ENCODE measurements around the gene ELOVL5. TPM values are rescaled to one million over a fixed set of nuclear protein-coding genes. Genes with fewer than 3 reads are reported as not detected.

Gene ELOVL5
- total RNA-seq, 1 donor from 2014 or later: 67.1 TPM

- TF ChIP-seq CTCF (IDR thresholded peaks at IDR 0.05; ENCODE audit: unreplicated experiment): no peak
- Mint-ChIP-seq H3K27me3 (no peaks in the 10 kb centered on the region), H3K4me3 (ENCODE audit: low read depth) (no peak overlapping the region), H3K4me1 (ENCODE audit: low read depth) (peaks cover 13% of the 10 kb centered on the region), H3K27ac (no peak overlapping the region), H3K36me3 (ENCODE audit: insufficient read depth) (peaks cover 7% of the 10 kb centered on the region), H3K9me3 (ENCODE audit: low read depth) (no peaks in the 10 kb centered on the region)
- no peak for DNase-seq (ENCODE audit: low spot score, unreplicated experiment)
Measured at GRCh38 chr6:53284901-53285300, 63.8 kb downstream of the ELOVL5 start.

GRCh38 chr6:53282741-53283140 is 66.0 kb downstream of the ELOVL5 start:
- DNase-seq (ENCODE audit: low spot score, unreplicated experiment): no peak
- no peak for TF ChIP-seq CTCF (IDR thresholded peaks at IDR 0.05; ENCODE audit: unreplicated experiment)
- H3K36me3 Mint-ChIP-seq (ENCODE audit: insufficient read depth): peaks cover 5% of the 10 kb centered on the region
- H3K27ac Mint-ChIP-seq: no peak overlapping the region
- H3K4me3 Mint-ChIP-seq (ENCODE audit: low read depth): no peak overlapping the region
- H3K4me1 Mint-ChIP-seq (ENCODE audit: low read depth): peaks cover 16% of the 10 kb centered on the region
- no peaks in the 10 kb centered on the region for H3K9me3 Mint-ChIP-seq (ENCODE audit: low read depth)
- H3K27me3 Mint-ChIP-seq: no peaks in the 10 kb centered on the region

- no peak for DNase-seq (ENCODE audit: low spot score, unreplicated experiment)
- TF ChIP-seq CTCF (IDR thresholded peaks at IDR 0.05; ENCODE audit: unreplicated experiment): no peak
- Mint-ChIP-seq H3K4me1 (ENCODE audit: low read depth) (peaks cover 11% of the 10 kb centered on the region), H3K27ac (no peak overlapping the region), H3K4me3 (ENCODE audit: low read depth) (no peak overlapping the region), H3K36me3 (ENCODE audit: insufficient read depth) (peaks cover 4% of the 10 kb centered on the region), H3K9me3 (ENCODE audit: low read depth) (no peaks in the 10 kb centered on the region), H3K27me3 (no peaks in the 10 kb centered on the region)
Measured at GRCh38 chr6:53282234-53282633, 66.5 kb downstream of the ELOVL5 start.

- Mint-ChIP-seq H3K4me1 (ENCODE audit: low read depth) (peaks cover 13% of the 10 kb centered on the region), H3K27ac (no peak overlapping the region), H3K36me3 (ENCODE audit: insufficient read depth) (peaks cover 3% of the 10 kb centered on the region), H3K9me3 (ENCODE audit: low read depth) (no peaks in the 10 kb centered on the region), H3K4me3 (ENCODE audit: low read depth) (no peak overlapping the region), H3K27me3 (no peaks in the 10 kb centered on the region)
- DNase-seq (ENCODE audit: low spot score, unreplicated experiment): no peak
- no peak for TF ChIP-seq CTCF (IDR thresholded peaks at IDR 0.05; ENCODE audit: unreplicated experiment)
Measured at GRCh38 chr6:53281518-53282215, 67.1 kb downstream of the ELOVL5 start.

- TF ChIP-seq CTCF (IDR thresholded peaks at IDR 0.05; ENCODE audit: unreplicated experiment): no peak
- Mint-ChIP-seq H3K9me3 (ENCODE audit: low read depth) (no peaks in the 10 kb centered on the region), H3K27ac (no peak overlapping the region), H3K4me1 (ENCODE audit: low read depth) (peaks cover 24% of the 10 kb centered on the region), H3K36me3 (ENCODE audit: insufficient read depth) (peaks cover 3% of the 10 kb centered on the region), H3K27me3 (no peaks in the 10 kb centered on the region), H3K4me3 (ENCODE audit: low read depth) (no peak overlapping the region)
- no peak for DNase-seq (ENCODE audit: low spot score, unreplicated experiment)
Measured at GRCh38 chr6:53280207-53280606, 68.5 kb downstream of the ELOVL5 start.
